ENCODE results near the gene CTNNBIP1.

GRCh38 chr1:9846611-9847171 lies 63.4 kb downstream of the CTNNBIP1 start:
- no peak for TF ChIP-seq CTCF (IDR thresholded peaks at IDR 0.05)
- TF ChIP-seq EP300 (IDR thresholded peaks at IDR 0.05): no peak
- no peak for TF ChIP-seq POLR2A (IDR thresholded peaks at IDR 0.05)
